HG03558 (cell line): ENCODE measurements around the gene GPR89B.
A peak's percentile ranks its signal among the peaks of the same experiment; 100 is the strongest.
"Not testable (repeated sequence)": the region's sequence is repeated elsewhere in the genome, so short reads cannot be mapped to it uniquely, and the experiment has no call there.

Source experiments
- ATAC-seq: cut with Tn5 transposase; IDR thresholded peaks from one replicate; pipeline ENCODE4 v1.9.1; 2021; ENCODE audit warnings: moderate number of reproducible peaks; ENCODE audit not compliant: unreplicated experiment; ENCODE audit errors: extremely low read depth

The GPR89B gene

GRCh38 chr1:148014289-148015200 lies 86.3 kb downstream of the GPR89B start:
- not testable (repeated sequence) for ATAC-seq

DNA sequence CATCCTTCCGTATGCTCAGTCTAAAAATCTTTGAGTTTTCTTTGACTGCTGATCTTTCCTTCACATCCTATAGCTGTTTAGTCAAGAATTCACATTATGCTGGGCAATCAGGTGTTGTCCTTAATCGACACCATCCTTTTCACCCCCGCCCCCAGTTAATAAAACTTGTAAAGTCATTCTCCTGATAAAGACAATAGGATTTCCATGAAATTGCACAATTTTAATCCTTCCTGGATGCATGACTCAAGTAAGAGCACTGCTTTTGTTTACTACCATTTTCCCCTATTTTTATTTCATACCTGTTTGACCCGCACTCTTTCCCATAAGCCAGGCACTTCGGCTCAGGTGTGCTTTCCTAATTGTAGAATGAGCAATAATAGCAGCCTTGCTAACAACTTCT lies 96.7 kb downstream of the GPR89B start:
- ATAC-seq, result not testable (repeated sequence)

GRCh38 chr1:148027004-148027403 lies 98.8 kb downstream of the GPR89B start:
- not testable (repeated sequence) for ATAC-seq

DNA sequence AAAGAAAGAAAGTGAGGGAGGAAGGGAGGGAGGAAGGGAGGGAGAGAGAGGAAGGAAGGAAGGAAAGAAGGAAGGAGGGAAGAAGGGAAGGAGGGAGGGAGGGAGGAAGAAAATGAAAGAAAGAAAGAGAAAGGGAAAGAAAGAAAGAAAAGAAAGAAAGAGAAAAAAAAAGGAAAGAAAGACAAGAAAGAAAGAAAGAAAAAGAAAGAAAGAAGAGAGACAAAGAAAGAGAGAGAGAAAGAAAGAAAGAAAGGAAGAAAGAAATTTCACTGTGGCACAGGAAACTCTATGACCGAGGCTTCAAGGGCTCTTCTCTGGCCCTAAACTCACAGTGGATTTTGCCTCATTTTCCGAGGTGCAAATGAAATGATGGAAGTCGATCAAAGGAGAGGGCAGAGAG lies 104.0 kb downstream of the GPR89B start:
- not testable (repeated sequence) for ATAC-seq

DNA sequence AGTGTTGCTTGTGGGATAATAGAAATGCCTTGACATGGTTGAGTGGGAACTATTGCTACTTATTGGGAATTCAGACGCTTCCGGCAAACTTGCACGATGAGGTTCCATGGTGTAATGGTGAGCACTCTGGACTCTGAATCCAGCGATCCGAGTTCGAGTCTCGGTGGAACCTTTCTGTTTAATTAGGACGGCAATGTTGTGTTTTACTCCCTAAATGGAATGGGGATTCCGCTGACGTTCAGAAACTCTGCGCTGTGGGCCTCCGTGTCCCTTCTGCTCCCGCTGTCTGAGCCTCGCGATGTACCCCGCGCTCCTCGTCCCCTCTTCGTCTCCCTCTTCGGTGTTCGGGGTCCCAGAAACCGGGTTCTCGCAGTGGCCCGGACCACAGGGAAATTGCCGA lies 104.5 kb downstream of the GPR89B start:
- not testable (repeated sequence) for ATAC-seq

DNA sequence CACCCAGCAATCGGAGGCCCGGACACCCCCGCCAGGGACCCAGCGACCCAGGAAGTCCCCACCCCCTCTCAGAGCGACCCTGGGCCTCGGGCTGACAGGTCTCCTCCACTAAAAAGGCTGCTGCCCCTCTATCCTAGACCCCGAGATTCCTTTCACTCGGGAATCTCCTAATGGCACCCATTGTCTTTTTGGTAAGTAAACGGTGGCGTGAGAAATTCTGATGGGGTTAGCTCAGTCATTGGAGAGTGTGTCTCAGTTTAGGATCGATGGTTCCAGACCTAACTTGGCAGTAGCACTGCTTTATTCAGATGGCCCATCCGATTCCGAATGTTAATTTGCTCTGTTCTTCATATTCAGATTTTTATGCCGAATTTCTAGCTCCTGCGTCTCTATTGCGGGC lies 104.9 kb downstream of the GPR89B start:
- ATAC-seq, result not testable (repeated sequence)

DNA sequence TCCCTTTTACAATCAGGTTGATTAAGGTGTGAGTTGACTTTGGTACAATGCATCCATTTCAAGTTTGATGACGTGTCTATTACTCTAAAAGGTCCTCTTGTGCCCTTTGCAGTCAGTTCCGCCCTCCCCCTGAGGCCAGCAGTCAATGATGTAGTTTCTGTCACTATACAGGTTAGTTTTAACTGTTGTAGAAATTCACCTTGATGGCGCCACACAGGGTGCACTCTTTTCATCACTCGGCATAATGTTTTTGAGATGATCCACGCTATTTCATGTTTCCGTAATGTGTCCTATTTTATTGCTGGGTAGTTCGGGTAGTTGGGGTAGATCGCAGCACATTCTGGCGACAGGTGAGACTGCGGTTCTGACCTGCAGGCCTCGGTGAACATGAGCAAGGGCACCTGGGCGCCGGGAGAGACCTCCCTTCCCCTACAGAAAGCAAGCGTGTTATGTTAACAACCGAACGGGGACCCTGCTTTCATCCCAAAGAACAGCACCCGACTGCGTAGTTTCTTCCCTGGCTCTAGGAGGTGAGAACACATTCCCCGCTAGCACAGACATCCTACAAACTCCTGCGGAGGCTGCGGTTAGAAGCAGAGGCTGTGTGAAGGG lies 109.7 kb downstream of the GPR89B start:
- ATAC-seq, result peak; percentile 13

DNA sequence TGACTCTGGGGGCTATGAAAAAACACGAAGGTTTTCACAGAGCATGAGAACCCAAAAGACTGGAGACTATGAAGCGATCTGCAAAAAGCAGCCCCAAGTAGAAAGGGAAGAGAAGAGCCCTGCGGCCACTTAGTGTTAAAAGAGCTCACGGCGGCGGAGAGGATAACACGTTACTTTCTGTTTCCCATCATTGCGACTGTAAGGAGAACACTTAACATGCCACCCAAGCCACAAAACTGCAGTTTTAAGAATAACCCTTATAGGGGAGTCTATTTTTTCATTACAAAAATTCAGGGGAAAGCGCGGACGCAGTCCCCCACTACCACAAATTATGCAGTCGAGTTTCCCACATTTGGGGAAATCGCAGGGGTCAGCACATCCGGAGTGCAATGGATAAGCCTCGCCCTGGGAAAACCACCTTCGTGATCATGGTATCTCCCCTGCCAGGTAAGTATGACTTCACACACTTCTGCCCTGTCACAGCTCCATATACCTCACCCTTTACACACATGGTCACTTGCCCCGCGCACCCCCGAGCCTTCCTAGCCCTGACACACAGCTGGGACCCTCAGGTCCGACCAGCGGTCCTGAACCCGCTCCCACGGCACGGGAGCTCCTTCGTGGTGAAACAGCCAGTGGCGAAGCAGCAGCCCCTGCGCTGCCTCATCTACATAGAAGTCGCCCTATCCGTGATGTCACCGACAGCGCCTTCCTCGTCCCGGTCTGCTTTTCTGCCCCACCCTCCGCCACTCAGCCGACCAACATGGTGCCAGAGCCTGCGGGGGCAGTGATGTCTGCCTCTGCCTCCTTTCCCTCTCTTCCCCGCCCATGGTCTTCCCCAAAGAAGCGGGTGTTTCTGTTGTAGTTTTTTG lies 110.5 kb downstream of the GPR89B start:
- ATAC-seq, result peak; percentile 44
